ENCODE measurements around the gene CAVIN4. TPM values are rescaled to one million over a fixed set of nuclear protein-coding genes. Genes with fewer than 3 reads are reported as not detected.
A peak's percentile ranks its signal among the peaks of the same experiment; 100 is the strongest.

CAVIN4 gene
- total and polyA plus RNA-seq, 4 experiments from 2014 or later, result 0.19 to 0.41 TPM; not detected in 2

DNA sequence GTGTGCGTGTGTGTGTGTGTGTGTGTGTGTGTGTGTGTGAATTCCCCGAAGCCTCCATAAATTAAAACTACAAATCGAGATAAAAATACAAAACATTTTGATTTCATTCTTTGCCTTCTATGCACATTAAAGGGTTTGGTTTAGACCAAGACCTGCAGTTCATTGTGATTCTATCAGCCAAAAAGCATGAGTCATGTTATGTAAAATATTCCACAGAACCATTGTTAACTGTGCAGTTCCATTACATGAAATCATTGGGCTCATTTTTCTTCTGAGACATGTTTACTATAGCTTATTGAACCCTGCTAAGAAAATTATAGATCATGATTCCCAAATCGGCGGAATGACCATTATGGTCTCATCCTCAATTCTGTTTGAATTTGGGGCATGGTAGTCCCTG, 11.7 kb downstream of the CAVIN4 start:
- no peaks in the 10 kb centered on the region for H3K36me3 Mint-ChIP-seq
- ChIA-PET CTCF (ENCODE audit: partially characterized antibody) (interaction anchor here (1.6 kb wide), 1 partner anchor 152 kb away, joined by 3 read pairs; no protein-coding TSS in a partner anchor), POLR2A (ENCODE audit: partially characterized antibody) (no interaction called here)

DNA sequence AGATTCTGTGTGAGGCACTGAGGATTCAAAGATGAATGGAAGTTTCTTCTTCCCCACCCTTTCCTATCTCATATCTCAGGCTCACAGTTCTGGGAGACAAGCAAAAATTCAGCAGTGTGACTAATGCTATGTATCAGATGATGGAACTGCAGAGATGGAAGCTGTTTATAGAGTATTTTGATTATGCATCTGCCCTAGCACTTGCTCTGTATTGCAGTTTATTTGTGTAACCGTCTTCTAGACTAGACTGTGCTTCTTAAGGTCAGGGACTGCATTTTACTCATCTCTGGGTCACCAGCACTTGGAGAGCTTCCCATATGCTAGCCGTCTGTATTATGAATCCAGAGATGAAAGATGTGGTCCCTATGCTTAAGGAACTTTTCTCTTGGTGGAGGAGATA, 12.6 kb downstream of the CAVIN4 start:
- peaks cover 0 to 1% (median 0%) of the 10 kb centered on the region in 4 donors for H3K4me1 Mint-ChIP-seq

More for the DNA sequence above, 11.7 kb downstream of the CAVIN4 start:
- Histone ChIP-seq H3K9me3 (ENCODE audit: control insufficient read depth in 1 of 2, low read length in 2 of 2) (no peaks in the 10 kb centered on the region), H3K27ac (ENCODE audit: low read depth, low read length) (no peak overlapping the region), H3K4me3 (ENCODE audit: low read length in 2 of 2) (no peak overlapping the region), H3K36me3 (ENCODE audit: insufficient read depth, low read length) (no peaks in the 10 kb centered on the region), H3K4me1 (ENCODE audit: insufficient read depth, low read length) (no peaks in the 10 kb centered on the region), H3K27me3 (ENCODE audit: insufficient read depth, low read length) (no peaks in the 10 kb centered on the region)
- no peak for DNase-seq
- intact Hi-C loops (cut with micrococcal nuclease), result no loop called here
- Mint-ChIP-seq H3K27ac (no peak overlapping the region), H3K4me3 (no peak overlapping the region), H3K4me1 (no peaks in the 10 kb centered on the region), H3K9me3 (no peaks in the 10 kb centered on the region), H3K27me3 (no peaks in the 10 kb centered on the region)

DNA sequence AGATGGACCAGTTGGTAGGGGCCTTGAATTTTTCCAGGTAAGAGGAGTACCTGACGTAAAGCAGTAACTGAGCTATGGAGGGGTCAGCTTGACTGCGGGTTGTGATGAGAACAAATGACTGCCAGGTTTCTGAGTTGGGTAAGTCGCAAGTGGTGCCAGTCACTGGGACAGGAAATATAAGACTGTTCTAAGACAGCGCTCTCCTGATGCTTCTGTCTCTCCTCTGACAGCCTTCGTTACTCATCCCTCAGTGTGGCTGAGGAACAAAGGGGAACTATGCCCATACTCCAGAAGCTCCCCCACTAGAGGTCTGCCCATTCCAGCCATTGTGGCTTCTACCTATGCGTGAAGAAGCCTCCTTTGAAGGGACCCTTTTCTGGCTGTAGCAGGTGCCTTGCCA, 13.3 kb downstream of the CAVIN4 start:
- POLR2A ChIA-PET (ENCODE audit: partially characterized antibody), result no interaction called here
- Mint-ChIP-seq H3K4me1 (peaks cover 2 to 7% (median 5%) of the 10 kb centered on the region in 4 donors), H3K4me3 (no peak overlapping the region)

More for the DNA sequence above, 12.6 kb downstream of the CAVIN4 start:
- CTCF ChIA-PET (ENCODE audit: partially characterized antibody), result interaction anchor here (1.7 kb wide), 1 partner anchor 11 kb away, joined by 7 read pairs; no protein-coding TSS in a partner anchor
- Mint-ChIP-seq H3K27ac (no peak overlapping the region), H3K27me3 (no peaks in the 10 kb centered on the region), H3K4me3 (no peak overlapping the region), H3K9me3 (no peaks in the 10 kb centered on the region), H3K36me3 (no peaks in the 10 kb centered on the region)
- no peak overlapping the region for H3K4me3 ChIP-seq (ENCODE audit: low read length in 2 of 2)
- POLR2A ChIA-PET (ENCODE audit: partially characterized antibody), result no interaction called here
- H3K9me3 ChIP-seq (ENCODE audit: control insufficient read depth in 1 of 2, low read length in 2 of 2), result no peaks in the 10 kb centered on the region
- no peaks in the 10 kb centered on the region for H3K27me3 ChIP-seq (ENCODE audit: insufficient read depth, low read length)
- H3K27ac ChIP-seq (ENCODE audit: low read depth, low read length), result no peak overlapping the region
- no peak for DNase-seq
- H3K36me3 ChIP-seq (ENCODE audit: insufficient read depth, low read length), result no peaks in the 10 kb centered on the region
- no peaks in the 10 kb centered on the region for H3K4me1 ChIP-seq (ENCODE audit: insufficient read depth, low read length)
- intact Hi-C loops (cut with micrococcal nuclease), result loop anchor here (10.0 kb wide), 2 partner anchors 236 to 266 kb away; partner anchors contain the start of gene TEX10

DNA sequence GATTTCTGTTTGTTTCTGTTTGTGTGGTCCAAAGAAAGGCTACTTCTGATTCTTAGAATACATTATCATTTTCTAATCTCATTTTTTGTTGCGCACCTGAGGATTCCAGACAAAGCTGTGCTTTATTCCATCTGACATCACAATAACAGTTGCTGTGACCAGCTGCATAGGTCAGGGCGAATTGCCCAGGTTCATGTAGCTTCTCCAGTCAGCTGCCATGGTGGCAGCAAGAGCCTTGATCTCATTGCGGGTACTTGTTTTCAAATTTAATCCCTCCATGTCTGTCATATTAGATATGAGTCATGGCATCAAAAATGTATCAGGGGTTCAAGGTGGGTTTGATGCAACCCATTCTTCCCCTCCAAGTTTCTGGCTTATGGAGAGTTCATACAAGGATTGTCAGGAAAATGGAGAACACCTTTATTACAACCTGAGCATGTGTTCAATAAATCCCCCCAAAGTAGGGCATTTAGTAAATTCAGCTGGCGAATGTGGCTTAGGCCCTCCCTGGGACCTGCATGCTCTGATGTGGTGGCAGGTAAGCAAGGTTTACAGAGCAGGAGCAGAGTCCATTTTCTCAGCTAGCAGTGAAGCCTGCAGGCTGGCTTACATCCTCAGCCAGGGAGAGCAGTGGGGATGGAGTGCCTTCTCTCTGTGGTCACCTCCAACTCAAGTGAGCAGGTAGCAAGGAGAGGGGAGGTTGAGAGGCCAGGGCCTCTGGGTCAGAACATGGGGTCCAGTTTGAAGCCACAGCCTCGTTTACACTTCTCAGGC, 13.9 kb downstream of the CAVIN4 start:
- H3K27ac Mint-ChIP-seq, result no peak overlapping the region

More for the DNA sequence above, 13.3 kb downstream of the CAVIN4 start:
- H3K27me3 ChIP-seq (ENCODE audit: insufficient read depth, low read length), result no peaks in the 10 kb centered on the region
- no peak overlapping the region for H3K27ac ChIP-seq (ENCODE audit: low read depth, low read length)
- Mint-ChIP-seq H3K9me3 (no peaks in the 10 kb centered on the region), H3K27ac (no peak overlapping the region), H3K36me3 (no peaks in the 10 kb centered on the region), H3K27me3 (no peaks in the 10 kb centered on the region)
- H3K4me3 ChIP-seq (ENCODE audit: low read length in 2 of 2), result no peak overlapping the region
- DNase-seq, result no peak
- no peaks in the 10 kb centered on the region for H3K4me1 ChIP-seq (ENCODE audit: insufficient read depth, low read length)
- CTCF ChIA-PET (ENCODE audit: partially characterized antibody), result interaction anchor here (1.7 kb wide), 1 partner anchor 10 kb away, joined by 7 read pairs; no protein-coding TSS in a partner anchor
- no peaks in the 10 kb centered on the region for H3K36me3 ChIP-seq (ENCODE audit: insufficient read depth, low read length)
- no peaks in the 10 kb centered on the region for H3K9me3 ChIP-seq (ENCODE audit: control insufficient read depth in 1 of 2, low read length in 2 of 2)
- intact Hi-C loops (cut with micrococcal nuclease), result loop anchor here (10.0 kb wide), 2 partner anchors 236 to 266 kb away; partner anchors contain the start of gene TEX10

DNA sequence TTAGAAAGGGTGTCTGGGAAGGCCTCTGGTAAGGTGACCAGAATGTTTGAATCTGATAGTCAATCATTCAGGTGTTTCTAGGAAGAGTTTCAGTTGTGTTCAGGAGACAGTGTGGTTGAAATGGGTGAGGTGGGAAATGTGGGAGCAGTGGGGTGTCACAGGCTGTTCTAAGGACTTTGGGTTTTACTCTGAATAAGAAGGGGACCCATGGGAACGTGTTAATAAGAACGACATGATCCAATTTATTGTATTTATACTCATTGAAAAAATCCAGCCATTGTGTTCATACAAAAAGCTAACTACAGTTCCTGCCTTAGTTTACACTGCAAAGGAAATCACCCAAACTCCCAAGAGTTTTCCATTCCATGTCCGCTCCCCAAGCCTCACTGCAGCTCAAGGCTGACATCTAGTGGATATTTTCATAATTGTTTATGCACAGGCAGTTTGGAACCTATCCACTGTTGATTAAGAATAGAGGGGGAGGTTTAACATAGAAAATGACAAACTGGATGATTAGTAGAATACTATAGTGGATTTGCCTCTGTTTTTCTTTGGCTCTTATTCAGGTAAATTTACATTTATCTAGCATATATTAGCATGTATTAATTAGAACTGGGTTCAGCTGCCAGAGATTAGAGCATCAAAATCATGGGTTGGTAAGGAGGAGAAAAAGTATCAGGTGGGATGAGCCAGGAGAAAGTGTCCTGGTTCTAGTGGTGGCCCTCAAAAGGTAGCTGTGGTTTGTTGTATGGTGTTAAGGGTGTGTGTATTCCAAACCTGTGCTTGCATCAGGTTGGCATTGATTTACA, 17.7 kb downstream of the CAVIN4 start:
- no peak overlapping the region for H3K27ac ChIP-seq (ENCODE audit: low read depth, low read length)
- no peaks in the 10 kb centered on the region for H3K9me3 ChIP-seq (ENCODE audit: control insufficient read depth in 1 of 2, low read length in 2 of 2)
- H3K27me3 Mint-ChIP-seq, result no peaks in the 10 kb centered on the region
- H3K4me1 Mint-ChIP-seq, result peaks cover 14 to 30% (median 24%) of the 10 kb centered on the region in 4 donors
- peaks cover 15% of the 10 kb centered on the region for H3K4me1 ChIP-seq (ENCODE audit: insufficient read depth, low read length)
- DNase-seq, result peak in 4 of 5 donors; percentile 21 to 45 (median 36)
- H3K9me3 Mint-ChIP-seq, result no peaks in the 10 kb centered on the region
- ChIA-PET POLR2A (ENCODE audit: partially characterized antibody) (no interaction called here), CTCF (ENCODE audit: partially characterized antibody) (interaction anchor here (0.8 to 2.5 kb wide), 8 partner anchors 9 to 1411 kb away, joined by 3 to 16 read pairs (median 3); no protein-coding TSS in a partner anchor)
- no peaks in the 10 kb centered on the region for H3K27me3 ChIP-seq (ENCODE audit: insufficient read depth, low read length)
- H3K36me3 Mint-ChIP-seq, result no peaks in the 10 kb centered on the region
- no peak overlapping the region for H3K4me3 ChIP-seq (ENCODE audit: low read length in 2 of 2)
- H3K27ac Mint-ChIP-seq, result peak overlapping the region in 4 of 7 donors; percentile 40 to 77 (median 62)
- no peak overlapping the region for H3K4me3 Mint-ChIP-seq
- intact Hi-C loops (cut with micrococcal nuclease), result loop anchor here (5.0 to 10.0 kb wide), 6 partner anchors 168 to 802 kb away; partner anchors contain the start of genes ERP44, INVS, MRPL50 and MSANTD3
- H3K36me3 ChIP-seq (ENCODE audit: insufficient read depth, low read length), result no peaks in the 10 kb centered on the region

More for the DNA sequence above, 13.9 kb downstream of the CAVIN4 start:
- no peaks in the 10 kb centered on the region for H3K4me1 ChIP-seq (ENCODE audit: insufficient read depth, low read length)
- ChIA-PET POLR2A (ENCODE audit: partially characterized antibody) (no interaction called here), CTCF (ENCODE audit: partially characterized antibody) (interaction anchor here (1.7 kb wide), 1 partner anchor 10 kb away, joined by 7 read pairs; no protein-coding TSS in a partner anchor)
- H3K4me3 Mint-ChIP-seq, result no peak overlapping the region
- H3K27me3 ChIP-seq (ENCODE audit: insufficient read depth, low read length), result no peaks in the 10 kb centered on the region
- H3K36me3 Mint-ChIP-seq, result no peaks in the 10 kb centered on the region
- DNase-seq, result no peak
- H3K27me3 Mint-ChIP-seq, result no peaks in the 10 kb centered on the region
- H3K36me3 ChIP-seq (ENCODE audit: insufficient read depth, low read length), result no peaks in the 10 kb centered on the region
- H3K9me3 ChIP-seq (ENCODE audit: control insufficient read depth in 1 of 2, low read length in 2 of 2), result no peaks in the 10 kb centered on the region
- H3K27ac ChIP-seq (ENCODE audit: low read depth, low read length), result no peak overlapping the region
- no peaks in the 10 kb centered on the region for H3K9me3 Mint-ChIP-seq
- peaks cover 2 to 9% (median 7%) of the 10 kb centered on the region in 4 donors for H3K4me1 Mint-ChIP-seq
- H3K4me3 ChIP-seq (ENCODE audit: low read length in 2 of 2), result no peak overlapping the region
- intact Hi-C loops (cut with micrococcal nuclease), result loop anchor here (10.0 kb wide), 2 partner anchors 237 to 267 kb away; partner anchors contain the start of gene TEX10

DNA sequence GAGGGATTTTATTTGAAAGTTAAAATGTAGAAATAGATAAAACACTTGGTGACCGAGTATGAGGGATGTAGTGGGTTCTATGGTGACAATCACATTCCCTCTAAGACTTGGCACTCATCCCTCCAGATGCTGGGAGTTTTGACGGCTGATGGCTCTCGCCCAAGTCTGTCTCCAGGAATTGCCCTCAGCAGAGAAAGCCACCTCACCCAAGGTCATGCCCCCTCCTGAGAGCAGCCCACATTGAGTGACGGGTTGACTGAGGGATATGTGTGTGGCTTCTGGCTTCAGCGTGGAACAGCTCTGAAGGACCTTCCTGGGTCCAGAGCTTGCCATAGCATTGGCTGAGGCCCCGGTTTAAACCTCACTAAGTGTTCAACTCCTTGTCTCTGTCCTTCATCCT, 19.4 kb downstream of the CAVIN4 start:
- no peaks in the 10 kb centered on the region for H3K9me3 Mint-ChIP-seq
- Histone ChIP-seq H3K27me3 (ENCODE audit: insufficient read depth, low read length) (no peaks in the 10 kb centered on the region), H3K4me1 (ENCODE audit: insufficient read depth, low read length) (peaks cover 15% of the 10 kb centered on the region), H3K27ac (ENCODE audit: low read depth, low read length) (no peak overlapping the region), H3K36me3 (ENCODE audit: insufficient read depth, low read length) (no peaks in the 10 kb centered on the region), H3K4me3 (ENCODE audit: low read length in 2 of 2) (no peak overlapping the region), H3K9me3 (ENCODE audit: control insufficient read depth in 1 of 2, low read length in 2 of 2) (no peaks in the 10 kb centered on the region)
- H3K36me3 Mint-ChIP-seq, result no peaks in the 10 kb centered on the region
- intact Hi-C loops (cut with micrococcal nuclease), result loop anchor here (5.0 to 10.0 kb wide), 6 partner anchors 170 to 800 kb away; partner anchors contain the start of genes ERP44, INVS, MRPL50 and MSANTD3
- peaks cover 0 to 3% of the 10 kb centered on the region in 2 donors for H3K27me3 Mint-ChIP-seq
- DNase-seq, result no peak
- ChIA-PET POLR2A (ENCODE audit: partially characterized antibody) (no interaction called here), CTCF (ENCODE audit: partially characterized antibody) (interaction anchor here (1.4 to 3.4 kb wide), 4 partner anchors 10 to 715 kb away, joined by 4 to 16 read pairs (median 9); no protein-coding TSS in a partner anchor)
- H3K27ac Mint-ChIP-seq, result peak overlapping the region in 5 of 7 donors; percentile 38 to 93 (median 50)
- peaks cover 14 to 34% (median 27%) of the 10 kb centered on the region in 4 donors for H3K4me1 Mint-ChIP-seq
- peak overlapping the region in 3 of 8 donors; percentile 79 to 88 (median 88) for H3K4me3 Mint-ChIP-seq
